H9 (cell line): ENCODE measurements around the gene ARL2BP. TPM values are rescaled to one million over a fixed set of nuclear protein-coding genes. Genes with fewer than 3 reads are reported as not detected.
A peak's percentile ranks its signal among the peaks of the same experiment; 100 is the strongest.

ENCODE experiments used
- DNase-seq: peaks from one replicate; pipeline ENCODE4 v3.0.0-alpha.2; 2017
- H2AFZ ChIP-seq: one replicate; pipeline ENCODE4 v1.6.1; 2013; ENCODE audit warnings: mild to moderate bottlenecking, low read length, control low read depth, moderate library complexity
- H2AK5ac ChIP-seq: 2 replicates; pipeline ENCODE4 v1.6.1; 2013; ENCODE audit warnings: low read length, control low read depth, mixed read lengths; ENCODE audit not compliant: insufficient read length
- H2BK120ac ChIP-seq: one replicate; pipeline ENCODE4 v1.6.1; 2013; ENCODE audit warnings: low read depth, mild to moderate bottlenecking, low read length, control low read depth, inconsistent platforms; ENCODE audit not compliant: poor library complexity, severe bottlenecking
- H2BK12ac ChIP-seq: 2 replicates; pipeline ENCODE4 v1.6.1; 2013; ENCODE audit warnings: low read length, control low read depth, mixed read lengths, low read depth; ENCODE audit not compliant: insufficient read length
- H2BK15ac ChIP-seq: 2 replicates; pipeline ENCODE4 v1.6.1; 2013; ENCODE audit warnings: low read depth, low read length, control low read depth
- H2BK20ac ChIP-seq: one replicate; pipeline ENCODE4 v1.6.1; 2013; ENCODE audit warnings: low read depth, mild to moderate bottlenecking, low read length, control low read depth, inconsistent platforms; ENCODE audit not compliant: poor library complexity, severe bottlenecking
- H2BK5ac ChIP-seq: 2 replicates; pipeline ENCODE4 v1.6.1; 2013; ENCODE audit warnings: low read length, control low read depth, mixed read lengths; ENCODE audit not compliant: insufficient read length
- H3K14ac ChIP-seq: 2 replicates; pipeline ENCODE4 v1.6.1; 2013; ENCODE audit warnings: low read length, control low read depth; ENCODE audit not compliant: insufficient read depth
- H3K18ac ChIP-seq: 2 replicates; pipeline ENCODE4 v1.6.1; 2013; ENCODE audit warnings: low read depth, mild to moderate bottlenecking, mixed read lengths, low read length, control low read depth; ENCODE audit not compliant: insufficient read length
- H3K23ac ChIP-seq: 2 replicates; pipeline ENCODE4 v1.6.1; 2013; ENCODE audit warnings: low read length, control low read depth, mixed read lengths, low read depth; ENCODE audit not compliant: insufficient read length
- H3K23me2 ChIP-seq: 2 replicates; pipeline ENCODE4 v1.6.1; 2013; ENCODE audit warnings: low read depth, mild to moderate bottlenecking, mixed read lengths, low read length, control low read depth; ENCODE audit not compliant: insufficient read length, poor library complexity, severe bottlenecking
- H3K27ac ChIP-seq: 2 replicates; pipeline ENCODE4 v1.5.1; 2013; ENCODE audit warnings: low read length, control low read depth, mixed read lengths, low read depth; ENCODE audit not compliant: insufficient read length
- H3K27me3 ChIP-seq: 2 replicates; pipeline ENCODE4 v1.6.1; 2013; ENCODE audit warnings: low read length, control low read depth, inconsistent platforms; ENCODE audit not compliant: insufficient read depth
- H3K4ac ChIP-seq: 2 replicates; pipeline ENCODE4 v1.6.1; 2013; ENCODE audit warnings: low read depth, mild to moderate bottlenecking, control low read depth, inconsistent platforms, low read length, moderate library complexity
- H3K4me1 ChIP-seq: 2 replicates; pipeline ENCODE4 v1.6.1; 2013; ENCODE audit warnings: low read length, control low read depth, inconsistent platforms; ENCODE audit not compliant: insufficient read depth
- H3K4me2 ChIP-seq: 2 replicates; pipeline ENCODE4 v1.6.1; 2013; ENCODE audit warnings: low read length, control low read depth, mixed read lengths; ENCODE audit not compliant: insufficient read length, insufficient read depth
- H3K56ac ChIP-seq: 2 replicates; pipeline ENCODE4 v1.6.1; 2013; ENCODE audit warnings: low read depth, mild to moderate bottlenecking, mixed read lengths, low read length, control low read depth; ENCODE audit not compliant: insufficient read length
- H3K79me1 ChIP-seq: 2 replicates; pipeline ENCODE4 v1.6.1; 2013; ENCODE audit warnings: low read depth, mild to moderate bottlenecking, moderate library complexity, low read length, control low read depth, inconsistent platforms; ENCODE audit not compliant: insufficient read depth, poor library complexity, severe bottlenecking
- H3K79me2 ChIP-seq: 2 replicates; pipeline ENCODE4 v1.6.1; 2013; ENCODE audit warnings: low read length, control low read depth, inconsistent platforms; ENCODE audit not compliant: insufficient read depth
- H3K9ac ChIP-seq: 2 replicates; pipeline ENCODE4 v1.6.1; 2013; ENCODE audit warnings: low read length, control low read depth, mixed read lengths; ENCODE audit not compliant: insufficient read length; ENCODE audit errors: extremely low read depth
- H3K9me3 ChIP-seq: one replicate; pipeline ENCODE4 v1.6.1; 2013; ENCODE audit warnings: low read depth, low read length, inconsistent platforms; ENCODE audit not compliant: control insufficient read depth
- H3T11ph ChIP-seq: one replicate; pipeline ENCODE4 v1.6.1; 2013; ENCODE audit warnings: mild to moderate bottlenecking, low read length, control low read depth, inconsistent platforms
- H4K20me1 ChIP-seq: one replicate; pipeline ENCODE4 v1.6.1; 2013; ENCODE audit not compliant: control insufficient read depth, insufficient read length, insufficient read depth
- H4K5ac ChIP-seq: 2 replicates; pipeline ENCODE4 v1.6.1; 2013; ENCODE audit warnings: low read depth, mild to moderate bottlenecking, mixed read lengths, low read length, control low read depth; ENCODE audit not compliant: insufficient read length
- H4K8ac ChIP-seq: replicated peaks from 2 replicates; pipeline ENCODE4 v1.6.1; 2013; ENCODE audit warnings: low read length, control low read depth, mixed read lengths, low read depth; ENCODE audit not compliant: insufficient read length
- H4K91ac ChIP-seq: 2 replicates; pipeline ENCODE4 v1.6.1; 2013; ENCODE audit warnings: low read depth, mild to moderate bottlenecking, moderate library complexity, mixed read lengths, low read length, control low read depth; ENCODE audit not compliant: insufficient read length
- H3K27ac Mint-ChIP-seq, 3 experiments: 2 replicates in 2 of 3; 3 replicates in 1 of 3; pipeline ENCODE4 v1.8.0; 2020 to 2021; ENCODE audit warnings: mixed read lengths in 3 of 3, mild to moderate bottlenecking in 1 of 3, moderate library complexity in 1 of 3
- H3K27me3 Mint-ChIP-seq: 2 replicates; pipeline ENCODE4 v1.8.0; 2021; ENCODE audit warnings: low read depth, mild to moderate bottlenecking, moderate library complexity, mixed read lengths
- H3K36me3 Mint-ChIP-seq, 3 experiments: 2 replicates in 2 of 3; 3 replicates in 1 of 3; pipeline ENCODE4 v1.8.0; 2020 to 2021; ENCODE audit warnings: low read depth in 3 of 3, mixed read lengths in 3 of 3; ENCODE audit not compliant: insufficient read depth in 1 of 3
- H3K4me1 Mint-ChIP-seq, 2 experiments: 2 replicates each; pipeline ENCODE4 v1.8.0; 2020; ENCODE audit warnings: mixed read lengths in 2 of 2
- H3K4me3 Mint-ChIP-seq, 2 experiments: 2 replicates in 1 of 2; 3 replicates in 1 of 2; pipeline ENCODE4 v1.8.0; 2020 to 2021; ENCODE audit warnings: mild to moderate bottlenecking in 2 of 2, mixed read lengths in 2 of 2, moderate library complexity in 1 of 2
- H3K9me3 Mint-ChIP-seq, 2 experiments: 2 replicates in 1 of 2; 3 replicates in 1 of 2; pipeline ENCODE4 v1.8.0; 2020; ENCODE audit warnings: mild to moderate bottlenecking in 2 of 2, mixed read lengths in 2 of 2, moderate library complexity in 1 of 2
- WGBS: extraction: QIAGEN DNeasy Blood & Tissue Kit; methylation state at CpG from one replicate; pipeline ENCODE4 v1.1.7; 2013; ENCODE audit warnings: missing lambda C conversion rate, low lambda C conversion rate, mixed read lengths; ENCODE audit not compliant: insufficient read length; ENCODE audit errors: extremely low coverage; 5-methylcytosine and 5-hydroxymethylcytosine counted together
- long read RNA-seq: library from polyadenylated mRNA; unstranded; transcript quantifications from one replicate; pipeline ENCODE4 v2.0.0, GENCODE V29; 2020
- total RNA-seq: library from RNA; stranded (reverse); gene quantifications from 2 replicates; pipeline ENCODE4 v1.2.1, GENCODE V29; 2021
- TF ChIP-seq, protein P1 (sequence below): fragments of 200-600 bp; sonication (generic); conservative IDR thresholded peaks from 3 replicates; pipeline ENCODE4 v1.8.0; 2021; ENCODE audit warnings: antibody characterized with exemption, mild to moderate bottlenecking

ARL2BP gene
- 18.0 and 19.2 TPM in 2 replicates for total RNA-seq
- long read RNA-seq, transcript ARL2BP-201 (6 exons, 2,130 nt) = major isoform, 78 of 93 reads
- long read RNA-seq, partial matches to known transcripts = 1 of 93 reads
- long read RNA-seq, other reads (novel, unspliced or antisense) = 14 of 93 reads

DNA sequence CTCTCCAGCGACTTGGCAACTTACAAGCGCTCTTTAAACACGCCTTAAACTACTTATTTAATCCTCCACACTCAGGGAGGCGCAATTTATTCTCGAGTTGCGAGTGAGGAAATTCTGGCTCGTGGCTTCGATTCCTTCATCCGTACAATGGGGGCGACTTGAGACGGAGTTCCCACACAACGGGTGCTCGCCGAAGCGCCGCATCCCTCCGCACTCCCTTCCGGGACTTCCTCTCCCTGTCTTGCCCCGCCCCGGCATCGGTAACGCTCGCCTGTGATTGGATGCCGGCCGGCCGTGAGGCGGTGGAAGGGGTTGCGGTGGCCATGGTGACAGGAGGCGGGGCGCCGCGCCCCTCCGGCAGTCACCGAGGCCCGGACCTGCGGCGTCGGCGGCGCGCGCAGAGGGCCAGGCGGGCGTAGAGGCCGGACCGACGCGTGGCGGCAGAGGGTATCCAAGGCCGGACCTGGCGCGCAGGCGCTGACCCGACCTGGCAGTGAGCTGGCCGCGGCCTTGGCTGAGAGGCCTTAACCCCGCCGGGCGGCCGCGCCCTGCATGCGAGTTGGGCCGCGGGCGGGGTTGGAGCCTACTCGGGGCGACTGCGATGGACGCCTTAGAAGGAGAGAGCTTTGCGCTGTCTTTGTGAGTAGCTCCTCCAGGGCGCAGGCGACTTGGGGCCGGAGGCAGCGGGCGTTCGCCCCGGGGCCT lies at the start of gene ARL2BP:
ARL2BP (plus strand) TSS at position 493 of the 705 bp plus-strand sequence; CDS start at position 602, 109 bp downstream.
- Mint-ChIP-seq H3K4me1 (peaks cover 10 to 15% of the 10 kb centered on the region in 2 experiments), H3K9me3 (no peaks in the 10 kb centered on the region), H3K36me3 (peaks cover 0 to 2% (median 0%) of the 10 kb centered on the region in 3 experiments; a peak in 2 of 7 replicates), H3K4me3 (peak within 1 kb of the TSS; percentile 79 to 91), H3K27ac (peak within 1 kb of the TSS; percentile 21 to 96 (median 96); a peak in 6 of 7 replicates), H3K27me3 (no peaks in the 10 kb centered on the region; the same call in 1 of the 2 replicates)
- Histone ChIP-seq H3K56ac (no peak within 1 kb of the TSS), H4K20me1 (no peaks in the 10 kb centered on the region), H2BK5ac (no peak within 1 kb of the TSS), H4K5ac (no peak within 1 kb of the TSS), H3K23ac (no peak within 1 kb of the TSS), H2AK5ac (no peak within 1 kb of the TSS), H2BK15ac (no peak within 1 kb of the TSS), H3K23me2 (peaks cover 4% of the 10 kb centered on the region), H4K91ac (no peak within 1 kb of the TSS), H3K14ac (peak within 1 kb of the TSS; percentile 77; the same call in 1 of the 2 replicates), H2BK12ac (no peak within 1 kb of the TSS), H3K4ac (no peak within 1 kb of the TSS), H3K18ac (no peak within 1 kb of the TSS), H3K27me3 (no peaks in the 10 kb centered on the region), H2AFZ (peak within 1 kb of the TSS; percentile 63), H4K8ac (no peak within 1 kb of the TSS), H3K9me3 (no peaks in the 10 kb centered on the region), H3K4me2 (peak within 1 kb of the TSS; percentile 78), H3T11ph (no peak within 1 kb of the TSS), H3K27ac (no peak within 1 kb of the TSS), H3K4me1 (no peaks in the 10 kb centered on the region), H3K79me2 (no peaks in the 10 kb centered on the region), H2BK120ac (no peak within 1 kb of the TSS), H2BK20ac (no peak within 1 kb of the TSS), H3K79me1 (no peaks in the 10 kb centered on the region), H3K9ac (peak within 1 kb of the TSS; percentile 40)
- whole genome bisulfite sequencing = no CpG with 5 or more reads among the region's 77 CpGs
- peak; percentile 99 for DNase-seq
- TF ChIP-seq, protein P1, sequence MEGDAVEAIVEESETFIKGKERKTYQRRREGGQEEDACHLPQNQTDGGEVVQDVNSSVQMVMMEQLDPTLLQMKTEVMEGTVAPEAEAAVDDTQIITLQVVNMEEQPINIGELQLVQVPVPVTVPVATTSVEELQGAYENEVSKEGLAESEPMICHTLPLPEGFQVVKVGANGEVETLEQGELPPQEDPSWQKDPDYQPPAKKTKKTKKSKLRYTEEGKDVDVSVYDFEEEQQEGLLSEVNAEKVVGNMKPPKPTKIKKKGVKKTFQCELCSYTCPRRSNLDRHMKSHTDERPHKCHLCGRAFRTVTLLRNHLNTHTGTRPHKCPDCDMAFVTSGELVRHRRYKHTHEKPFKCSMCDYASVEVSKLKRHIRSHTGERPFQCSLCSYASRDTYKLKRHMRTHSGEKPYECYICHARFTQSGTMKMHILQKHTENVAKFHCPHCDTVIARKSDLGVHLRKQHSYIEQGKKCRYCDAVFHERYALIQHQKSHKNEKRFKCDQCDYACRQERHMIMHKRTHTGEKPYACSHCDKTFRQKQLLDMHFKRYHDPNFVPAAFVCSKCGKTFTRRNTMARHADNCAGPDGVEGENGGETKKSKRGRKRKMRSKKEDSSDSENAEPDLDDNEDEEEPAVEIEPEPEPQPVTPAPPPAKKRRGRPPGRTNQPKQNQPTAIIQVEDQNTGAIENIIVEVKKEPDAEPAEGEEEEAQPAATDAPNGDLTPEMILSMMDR = no peak
